ENCODE data around the gene TMEM200A.

The TMEM200A gene

DNA sequence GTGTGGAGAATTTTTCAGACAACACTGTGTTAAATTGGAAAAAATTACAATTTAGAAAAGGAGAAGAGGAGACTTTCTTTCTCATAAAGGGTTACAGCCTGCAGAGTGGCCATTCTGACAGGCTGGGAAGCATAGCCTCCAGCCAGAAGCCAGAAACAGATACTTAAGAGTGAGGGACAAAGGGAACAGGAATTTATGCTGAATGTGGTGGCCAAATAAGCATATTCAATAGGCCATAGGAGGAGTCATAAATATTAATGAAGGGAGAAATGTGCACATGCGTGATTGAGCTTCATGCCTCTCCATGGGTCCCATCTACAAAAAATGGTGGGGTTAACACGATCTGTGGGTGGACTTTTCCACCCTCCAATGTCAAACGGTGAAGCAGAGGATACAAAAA lies 13.4 kb downstream of the TMEM200A start:
- H3K9ac ChIP-seq (ENCODE audit: low read depth, low read length): no peak overlapping the region
- peaks cover 16% of the 10 kb centered on the region; the same call in 1 of the 2 replicates for H3K4me1 ChIP-seq (ENCODE audit: insufficient read depth, low read length)
- H3K36me3 ChIP-seq (ENCODE audit: insufficient read depth, low read depth, low read length): no peaks in the 10 kb centered on the region; the same call in 1 of the 2 replicates

DNA sequence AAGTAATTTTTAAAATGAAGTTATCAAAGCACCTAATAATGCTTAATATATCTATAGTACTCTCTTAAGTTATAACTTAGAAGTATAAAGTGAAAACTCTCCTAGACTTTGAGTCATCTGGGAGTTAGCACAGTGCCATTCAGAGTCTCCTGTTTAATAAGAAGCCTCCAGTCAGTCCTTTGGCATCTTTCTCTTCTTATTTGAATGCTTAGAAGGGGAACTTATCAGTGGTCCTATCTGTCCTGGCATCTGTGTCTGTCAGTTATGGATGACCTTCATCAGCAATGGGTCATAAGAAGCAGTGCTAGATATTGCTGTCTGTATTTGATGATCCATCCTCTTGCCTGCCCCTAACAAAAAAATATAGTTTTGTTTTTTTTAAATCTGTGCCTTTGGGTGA lies 15.2 kb downstream of the TMEM200A start:
- Histone ChIP-seq H3K4me3 (ENCODE audit: low read length) (no peak overlapping the region), H3K27ac (ENCODE audit: low read length) (no peak overlapping the region), H3K36me3 (ENCODE audit: insufficient read depth, low read depth, low read length) (no peaks in the 10 kb centered on the region; the same call in 1 of the 2 replicates), H3K9ac (ENCODE audit: low read depth, low read length) (no peak overlapping the region), H3K27me3 (ENCODE audit: insufficient read depth, low read length) (no peaks in the 10 kb centered on the region), H3K9me3 (ENCODE audit: insufficient read depth, low read depth, low read length) (no peaks in the 10 kb centered on the region), H3K4me1 (ENCODE audit: insufficient read depth, low read length) (peaks cover 9% of the 10 kb centered on the region; the same call in 1 of the 2 replicates)

More for the DNA sequence above, 13.4 kb downstream of the TMEM200A start:
- Histone ChIP-seq H3K27ac (ENCODE audit: low read length) (no peak overlapping the region), H3K27me3 (ENCODE audit: insufficient read depth, low read length) (no peaks in the 10 kb centered on the region), H3K4me3 (ENCODE audit: low read length) (no peak overlapping the region), H3K9me3 (ENCODE audit: insufficient read depth, low read depth, low read length) (no peaks in the 10 kb centered on the region)

GRCh38 chr6:130381459-130382380 lies 15.9 kb downstream of the TMEM200A start:
- H3K4me1 ChIP-seq (ENCODE audit: insufficient read depth, low read length): peaks cover 9% of the 10 kb centered on the region; the same call in 1 of the 2 replicates
- no peak overlapping the region for H3K9ac ChIP-seq (ENCODE audit: low read depth, low read length)
- H3K27me3 ChIP-seq (ENCODE audit: insufficient read depth, low read length): no peaks in the 10 kb centered on the region
- no peaks in the 10 kb centered on the region; the same call in 1 of the 2 replicates for H3K36me3 ChIP-seq (ENCODE audit: insufficient read depth, low read depth, low read length)
- H3K4me3 ChIP-seq (ENCODE audit: low read length): no peak overlapping the region
- no peak overlapping the region for H3K27ac ChIP-seq (ENCODE audit: low read length)
- H3K9me3 ChIP-seq (ENCODE audit: insufficient read depth, low read depth, low read length): no peaks in the 10 kb centered on the region

DNA sequence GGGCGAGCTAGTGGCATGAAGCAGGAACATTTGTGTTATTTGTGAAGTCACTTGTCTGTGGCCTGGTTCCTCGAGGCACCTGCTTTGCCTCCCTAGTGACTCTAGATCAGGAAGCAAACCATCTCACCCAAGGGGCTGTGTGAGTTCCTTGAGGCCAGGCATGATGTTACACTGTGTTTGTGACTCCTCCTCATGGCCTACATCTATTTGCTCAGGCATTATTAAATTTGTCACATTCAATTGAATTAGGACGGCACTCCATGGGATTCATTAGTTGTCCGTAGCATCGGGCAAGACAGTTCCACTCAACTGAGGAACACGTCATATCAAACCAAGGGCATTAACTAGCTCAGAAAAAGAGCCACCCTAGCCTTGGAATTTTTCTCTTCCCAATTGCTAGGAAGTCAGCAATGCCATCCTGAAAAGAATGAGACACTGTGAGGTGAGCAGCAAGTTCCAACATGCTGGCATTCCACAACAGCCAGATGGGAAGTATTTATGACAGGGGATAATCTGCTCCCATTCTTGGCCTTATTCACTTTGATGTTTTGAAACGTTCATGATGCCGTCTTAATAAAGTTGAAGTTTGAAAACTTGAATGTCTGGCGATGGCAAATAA lies 17.2 kb downstream of the TMEM200A start:
- Histone ChIP-seq H3K9me3 (ENCODE audit: insufficient read depth, low read depth, low read length) (no peaks in the 10 kb centered on the region), H3K9ac (ENCODE audit: low read depth, low read length) (no peak overlapping the region), H3K27me3 (ENCODE audit: insufficient read depth, low read length) (no peaks in the 10 kb centered on the region), H3K27ac (ENCODE audit: low read length) (no peak overlapping the region), H3K4me3 (ENCODE audit: low read length) (no peak overlapping the region), H3K36me3 (ENCODE audit: insufficient read depth, low read depth, low read length) (no peaks in the 10 kb centered on the region; the same call in 1 of the 2 replicates), H3K4me1 (ENCODE audit: insufficient read depth, low read length) (peaks cover under 1% of the 10 kb centered on the region; the same call in 1 of the 2 replicates)

DNA sequence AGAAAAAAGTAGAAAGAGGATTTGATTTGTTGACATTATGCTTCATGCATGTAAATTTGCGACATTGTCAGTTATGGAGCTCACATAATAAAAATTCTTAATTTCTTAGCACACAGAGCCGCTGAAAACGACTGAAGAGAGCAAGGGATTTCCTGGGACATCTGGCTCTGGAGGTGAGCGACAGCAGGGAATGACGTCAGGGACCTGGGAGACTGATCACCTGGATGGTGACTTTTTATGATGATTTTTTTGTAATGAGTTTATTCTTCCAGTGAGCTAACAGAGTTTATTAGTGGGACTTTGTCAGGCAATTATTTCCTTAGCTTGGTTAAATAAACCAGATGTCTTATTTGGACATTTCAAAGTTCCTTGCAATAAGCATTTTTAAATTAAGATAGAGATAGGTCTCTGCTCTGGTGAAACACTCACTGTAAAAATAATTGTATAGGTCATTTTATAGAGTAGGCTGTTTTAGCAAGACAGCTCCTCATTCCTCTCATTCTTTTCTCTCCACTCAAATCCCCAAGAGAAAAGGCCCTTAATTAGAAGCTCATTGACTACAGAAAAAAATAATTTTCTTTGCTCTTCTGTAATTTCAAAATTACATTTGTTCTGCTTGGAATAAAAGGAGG lies 19.4 kb downstream of the TMEM200A start:
- no peaks in the 10 kb centered on the region for H3K27me3 ChIP-seq (ENCODE audit: insufficient read depth, low read length)
- no peak overlapping the region for H3K4me3 ChIP-seq (ENCODE audit: low read length)
- no peak overlapping the region for H3K9ac ChIP-seq (ENCODE audit: low read depth, low read length)
- H3K9me3 ChIP-seq (ENCODE audit: insufficient read depth, low read depth, low read length): no peaks in the 10 kb centered on the region
- no peaks in the 10 kb centered on the region; the same call in 1 of the 2 replicates for H3K36me3 ChIP-seq (ENCODE audit: insufficient read depth, low read depth, low read length)
- no peaks in the 10 kb centered on the region for H3K4me1 ChIP-seq (ENCODE audit: insufficient read depth, low read length)
- no peak overlapping the region for H3K27ac ChIP-seq (ENCODE audit: low read length)

- H3K4me1 ChIP-seq (ENCODE audit: insufficient read depth, low read length): no peaks in the 10 kb centered on the region
- no peak overlapping the region for H3K4me3 ChIP-seq (ENCODE audit: low read length)
- H3K27ac ChIP-seq (ENCODE audit: low read length): no peak overlapping the region
- H3K36me3 ChIP-seq (ENCODE audit: insufficient read depth, low read depth, low read length): no peaks in the 10 kb centered on the region
- no peaks in the 10 kb centered on the region for H3K9me3 ChIP-seq (ENCODE audit: insufficient read depth, low read depth, low read length)
- no peak overlapping the region for H3K9ac ChIP-seq (ENCODE audit: low read depth, low read length)
- H3K27me3 ChIP-seq (ENCODE audit: insufficient read depth, low read length): no peaks in the 10 kb centered on the region
These were observed 23.3 kb downstream of the TMEM200A start for GRCh38 chr6:130389142-130389541.

DNA sequence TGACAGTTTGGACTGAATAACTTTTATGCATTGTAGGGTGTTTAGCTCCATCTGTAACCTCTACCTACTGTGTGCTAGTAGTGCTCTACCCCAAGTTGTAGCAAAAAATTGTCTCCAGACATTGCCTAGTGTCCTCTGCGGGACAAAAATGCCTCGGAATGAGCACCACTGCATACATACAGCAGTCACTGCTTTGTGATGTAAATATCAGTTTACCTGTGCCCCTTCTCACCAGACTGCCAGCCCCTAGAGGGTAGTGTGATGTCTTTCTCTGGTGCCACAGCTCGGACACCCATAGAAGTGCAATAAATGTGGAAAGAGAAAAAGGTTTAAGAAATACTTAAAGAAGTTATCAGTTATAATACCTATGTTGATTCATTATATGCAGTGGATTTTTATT lies 25.1 kb downstream of the TMEM200A start:
- Histone ChIP-seq H3K27ac (ENCODE audit: low read length) (no peak overlapping the region), H3K4me1 (ENCODE audit: insufficient read depth, low read length) (no peaks in the 10 kb centered on the region), H3K27me3 (ENCODE audit: insufficient read depth, low read length) (no peaks in the 10 kb centered on the region), H3K9ac (ENCODE audit: low read depth, low read length) (no peak overlapping the region), H3K36me3 (ENCODE audit: insufficient read depth, low read depth, low read length) (no peaks in the 10 kb centered on the region), H3K9me3 (ENCODE audit: insufficient read depth, low read depth, low read length) (no peaks in the 10 kb centered on the region), H3K4me3 (ENCODE audit: low read length) (no peak overlapping the region)

- no peak overlapping the region for H3K4me3 ChIP-seq (ENCODE audit: low read length)
- no peaks in the 10 kb centered on the region for H3K9me3 ChIP-seq (ENCODE audit: insufficient read depth, low read depth, low read length)
- H3K36me3 ChIP-seq (ENCODE audit: insufficient read depth, low read depth, low read length): no peaks in the 10 kb centered on the region
- H3K27ac ChIP-seq (ENCODE audit: low read length): no peak overlapping the region
- no peaks in the 10 kb centered on the region for H3K4me1 ChIP-seq (ENCODE audit: insufficient read depth, low read length)
- no peak overlapping the region for H3K9ac ChIP-seq (ENCODE audit: low read depth, low read length)
- H3K27me3 ChIP-seq (ENCODE audit: insufficient read depth, low read length): no peaks in the 10 kb centered on the region
These were observed 27.5 kb downstream of the TMEM200A start for GRCh38 chr6:130393306-130393705.

DNA sequence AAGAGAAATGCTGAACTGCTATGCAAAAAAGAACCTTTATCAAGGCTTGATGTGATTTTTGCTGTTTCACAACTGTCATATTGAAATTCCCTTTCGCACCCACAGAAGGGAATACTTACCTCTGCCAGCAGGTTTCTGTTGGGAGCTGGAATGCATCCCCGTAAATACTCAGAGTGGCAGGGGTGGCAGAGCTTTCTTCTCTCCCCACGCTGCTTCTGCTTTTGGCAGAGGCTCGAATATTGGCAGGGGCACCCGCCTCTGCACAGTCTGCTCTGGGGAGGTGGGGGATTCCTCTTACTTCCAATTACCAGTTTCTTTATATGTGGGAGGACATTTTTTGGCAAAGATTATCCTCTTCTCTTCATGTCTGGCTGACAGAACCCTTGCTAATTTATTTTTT lies 28.4 kb downstream of the TMEM200A start:
- Histone ChIP-seq H3K4me1 (ENCODE audit: insufficient read depth, low read length) (no peaks in the 10 kb centered on the region), H3K9me3 (ENCODE audit: insufficient read depth, low read depth, low read length) (no peaks in the 10 kb centered on the region), H3K4me3 (ENCODE audit: low read length) (no peak overlapping the region), H3K27me3 (ENCODE audit: insufficient read depth, low read length) (no peaks in the 10 kb centered on the region), H3K36me3 (ENCODE audit: insufficient read depth, low read depth, low read length) (no peaks in the 10 kb centered on the region), H3K9ac (ENCODE audit: low read depth, low read length) (no peak overlapping the region), H3K27ac (ENCODE audit: low read length) (no peak overlapping the region)

- Histone ChIP-seq H3K4me3 (ENCODE audit: low read length) (no peak overlapping the region), H3K27ac (ENCODE audit: low read length) (no peak overlapping the region), H3K4me1 (ENCODE audit: insufficient read depth, low read length) (no peaks in the 10 kb centered on the region), H3K27me3 (ENCODE audit: insufficient read depth, low read length) (no peaks in the 10 kb centered on the region), H3K9ac (ENCODE audit: low read depth, low read length) (no peak overlapping the region), H3K36me3 (ENCODE audit: insufficient read depth, low read depth, low read length) (no peaks in the 10 kb centered on the region), H3K9me3 (ENCODE audit: insufficient read depth, low read depth, low read length) (no peaks in the 10 kb centered on the region)
These were observed 29.3 kb downstream of the TMEM200A start for GRCh38 chr6:130395164-130395563.

DNA sequence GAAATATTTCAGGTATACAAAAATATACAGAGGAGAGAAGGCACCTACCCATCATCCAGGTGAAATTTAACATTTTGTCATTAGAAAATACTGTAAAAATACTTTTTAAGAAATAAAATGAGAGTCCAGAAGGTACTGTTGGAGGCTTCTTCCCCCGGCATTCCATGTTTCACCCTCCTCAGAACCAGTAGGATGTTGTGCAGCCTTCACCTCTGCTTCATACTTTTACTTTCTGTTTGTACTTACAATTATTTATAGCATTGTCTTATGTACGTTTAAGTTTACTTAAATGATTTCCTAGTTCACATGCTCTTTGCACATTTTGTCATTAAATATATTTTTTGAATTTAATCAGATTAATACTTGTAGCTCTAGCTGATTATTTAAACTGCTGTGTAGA lies 30.9 kb downstream of the TMEM200A start:
- no peaks in the 10 kb centered on the region for H3K27me3 ChIP-seq (ENCODE audit: insufficient read depth, low read length)
- no peak overlapping the region for H3K4me3 ChIP-seq (ENCODE audit: low read length)
- H3K9me3 ChIP-seq (ENCODE audit: insufficient read depth, low read depth, low read length): no peaks in the 10 kb centered on the region
- H3K36me3 ChIP-seq (ENCODE audit: insufficient read depth, low read depth, low read length): no peaks in the 10 kb centered on the region
- H3K4me1 ChIP-seq (ENCODE audit: insufficient read depth, low read length): no peaks in the 10 kb centered on the region
- H3K9ac ChIP-seq (ENCODE audit: low read depth, low read length): no peak overlapping the region
- H3K27ac ChIP-seq (ENCODE audit: low read length): no peak overlapping the region
